ENCODE measurements around the gene SPI1.
A peak's percentile ranks its signal among the peaks of the same experiment; 100 is the strongest.

Gene SPI1

DNA sequence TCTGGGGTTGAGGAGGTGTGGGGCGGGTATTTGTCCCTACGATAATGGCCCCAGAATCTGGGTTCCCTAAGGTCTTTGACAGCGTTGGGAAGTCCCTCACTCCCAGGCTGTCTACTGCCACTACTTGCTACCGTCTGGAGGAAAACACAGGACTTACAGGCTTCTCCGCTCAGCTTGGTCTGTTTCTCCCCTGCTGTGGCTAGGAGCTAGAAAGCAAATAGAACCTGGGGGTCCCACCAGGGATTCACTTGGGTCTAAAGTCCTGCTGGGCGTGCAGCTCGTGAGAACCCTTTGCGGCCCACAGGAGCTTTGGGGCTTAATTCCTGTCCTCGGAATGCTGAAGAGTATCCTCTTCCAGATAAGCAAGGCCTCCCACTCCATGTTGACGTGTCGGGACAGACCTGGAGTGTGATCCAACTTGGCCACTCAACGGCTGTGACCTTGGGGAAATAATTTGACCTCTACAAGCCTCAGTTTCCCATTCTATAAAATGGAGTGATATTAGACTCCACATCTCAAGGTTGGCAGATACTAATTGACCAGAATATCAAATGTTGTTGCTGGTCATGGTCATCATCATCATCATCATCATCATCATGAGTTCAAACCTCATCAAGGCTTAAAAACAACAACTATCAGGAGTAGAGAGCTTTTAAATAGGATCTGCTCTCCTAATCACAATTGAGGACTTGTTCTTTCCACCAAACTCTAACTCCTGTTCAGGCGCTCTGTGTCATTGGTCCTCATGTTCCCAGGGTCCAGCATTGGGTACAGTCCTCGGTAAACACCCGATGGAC lies 24.2 kb downstream of the SPI1 start:
- TF ChIP-seq TAF1 (IDR thresholded peaks at IDR 0.05; ENCODE audit: low read depth, low read length) (no peak), POLR2A (IDR thresholded peaks at IDR 0.05; ENCODE audit: low read depth, low read length) (no peak), PAX5 (IDR thresholded peaks at IDR 0.05; ENCODE audit: insufficient read depth, low read length, severe bottlenecking) (no peak)
- FAIRE-seq (no peak), DNase-seq (ENCODE audit: insufficient read length, low spot score) (no peak)

DNA sequence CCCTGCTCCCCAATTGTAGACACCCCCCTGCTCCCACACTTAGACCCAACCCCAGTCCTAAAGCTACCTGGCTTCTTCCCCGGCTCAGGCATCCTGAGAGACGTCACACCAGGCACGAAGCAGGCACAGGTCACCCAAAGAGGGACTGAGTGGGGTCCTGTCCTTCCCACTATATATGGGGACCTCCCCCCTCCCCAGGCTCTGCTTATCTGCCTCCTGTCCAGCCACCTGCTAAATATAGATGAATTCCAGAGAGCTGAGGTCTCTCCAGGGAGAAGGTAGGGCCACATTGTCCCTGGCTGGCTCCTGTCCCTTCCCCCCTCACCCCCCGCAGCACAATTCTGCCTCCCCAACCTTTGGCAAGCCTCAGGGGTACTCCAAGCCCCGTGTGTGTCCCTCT lies 25.8 kb downstream of the SPI1 start, which contains the start of gene MYBPC3:
TSS of gene MYBPC3 (minus strand) at position 147 of the 400 bp plus-strand sequence. CDS start at position 92, 55 bp downstream.
- TF ChIP-seq PAX5 (IDR thresholded peaks at IDR 0.05; ENCODE audit: insufficient read depth, low read length, severe bottlenecking), result no peak
- no peak for TF ChIP-seq POLR2A (IDR thresholded peaks at IDR 0.05; ENCODE audit: low read depth, low read length)
- no peak for TF ChIP-seq TAF1 (IDR thresholded peaks at IDR 0.05; ENCODE audit: low read depth, low read length)
- no peak for TF ChIP-seq POLR2AphosphoS5 (IDR thresholded peaks at IDR 0.05; ENCODE audit: low read depth, low read length)
- no peak for TF ChIP-seq SPI1 (IDR thresholded peaks at IDR 0.05; ENCODE audit: low read depth, low read length)
- no peak for TF ChIP-seq POU2F2 (IDR thresholded peaks at IDR 0.05; ENCODE audit: low read depth, low read length)
- DNase-seq (ENCODE audit: insufficient read length, low spot score) (no peak), FAIRE-seq (no peak)

DNA sequence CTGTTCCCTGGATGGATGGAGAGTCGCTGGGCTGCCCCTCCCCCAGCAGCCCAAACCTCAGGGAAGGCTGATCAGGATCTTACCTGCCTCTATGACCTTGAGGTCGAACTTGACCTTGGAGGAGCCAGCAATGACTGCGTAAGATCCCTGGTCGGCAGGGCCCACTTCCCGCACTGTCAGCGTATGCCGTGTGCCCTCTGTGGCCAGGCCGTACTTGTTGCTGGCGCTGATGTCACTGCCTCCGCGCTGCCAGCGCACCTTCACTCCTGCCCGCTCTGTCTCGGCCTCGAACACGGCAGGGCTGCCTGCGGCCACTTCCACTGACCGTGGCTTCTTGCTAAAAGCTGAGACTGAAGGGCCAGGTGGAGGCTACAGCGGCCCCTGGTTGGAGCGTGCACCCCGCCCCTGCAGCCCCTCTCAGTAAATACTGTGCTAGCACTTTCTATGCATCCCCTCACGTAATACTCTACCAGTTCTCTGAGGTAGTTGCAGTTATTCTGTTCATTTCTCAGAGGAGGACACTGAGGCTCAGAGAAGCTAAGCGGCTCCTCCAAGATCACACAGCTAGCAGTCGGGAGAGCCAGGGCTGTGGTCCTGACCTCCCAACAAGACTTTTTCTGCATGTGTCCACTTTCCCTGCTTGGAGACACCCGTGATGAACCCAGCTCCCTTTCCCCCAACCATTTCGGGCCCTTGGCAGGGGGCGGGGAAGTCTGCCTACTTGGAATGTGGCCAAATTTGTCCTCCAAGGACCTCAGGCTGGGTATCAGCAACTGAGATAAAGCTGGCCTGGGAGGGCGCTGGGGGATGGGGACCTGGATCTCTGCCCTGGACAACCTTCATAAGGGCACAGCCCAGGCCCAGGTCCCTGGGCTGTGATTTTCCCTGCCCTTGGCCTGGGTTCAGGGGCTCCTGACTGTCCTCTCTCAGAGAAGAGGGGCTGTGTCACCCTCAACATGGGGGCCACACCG lies 26.9 kb downstream of the SPI1 start:
- no peak for TF ChIP-seq PAX5 (IDR thresholded peaks at IDR 0.05; ENCODE audit: insufficient read depth, low read length, severe bottlenecking)
- TF ChIP-seq SPI1 (IDR thresholded peaks at IDR 0.05; ENCODE audit: low read depth, low read length), result no peak
- TF ChIP-seq POLR2A (IDR thresholded peaks at IDR 0.05; ENCODE audit: low read depth, low read length), result no peak
- no peak for TF ChIP-seq POU2F2 (IDR thresholded peaks at IDR 0.05; ENCODE audit: low read depth, low read length)
- no peak for TF ChIP-seq POLR2AphosphoS5 (IDR thresholded peaks at IDR 0.05; ENCODE audit: low read depth, low read length)
- TF ChIP-seq TAF1 (IDR thresholded peaks at IDR 0.05; ENCODE audit: low read depth, low read length), result no peak
- FAIRE-seq, result no peak
- DNase-seq (ENCODE audit: insufficient read length, low spot score), result no peak

DNA sequence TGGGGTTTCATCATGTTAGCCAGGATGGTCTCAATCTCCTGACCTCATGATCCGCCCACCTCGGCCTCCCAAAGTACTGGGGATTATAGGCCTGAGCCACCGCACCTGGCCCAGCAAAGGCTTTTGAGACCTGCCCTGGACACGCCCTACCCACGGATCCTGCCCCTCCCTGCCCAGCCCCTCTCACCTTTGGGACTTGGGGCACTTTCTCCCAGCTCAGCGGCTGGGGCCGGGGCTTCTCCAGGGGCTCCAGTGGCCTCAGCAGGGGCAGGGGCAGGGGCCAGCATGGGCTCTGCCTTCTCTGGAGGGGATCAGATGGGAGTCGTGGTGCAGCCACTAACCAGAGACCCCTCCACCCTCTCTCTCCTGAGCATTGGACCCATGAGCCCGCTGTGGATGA lies 28.0 kb downstream of the SPI1 start:
- DNase-seq (ENCODE audit: insufficient read length, low spot score), result no peak
- no peak for TF ChIP-seq POLR2AphosphoS5 (IDR thresholded peaks at IDR 0.05; ENCODE audit: low read depth, low read length)
- TF ChIP-seq SPI1 (IDR thresholded peaks at IDR 0.05; ENCODE audit: low read depth, low read length), result no peak
- TF ChIP-seq PAX5 (IDR thresholded peaks at IDR 0.05; ENCODE audit: insufficient read depth, low read length, severe bottlenecking), result no peak
- TF ChIP-seq POLR2A (IDR thresholded peaks at IDR 0.05; ENCODE audit: low read depth, low read length), result no peak
- TF ChIP-seq TAF1 (IDR thresholded peaks at IDR 0.05; ENCODE audit: low read depth, low read length), result no peak
- no peak for TF ChIP-seq POU2F2 (IDR thresholded peaks at IDR 0.05; ENCODE audit: low read depth, low read length)
- no peak for FAIRE-seq

DNA sequence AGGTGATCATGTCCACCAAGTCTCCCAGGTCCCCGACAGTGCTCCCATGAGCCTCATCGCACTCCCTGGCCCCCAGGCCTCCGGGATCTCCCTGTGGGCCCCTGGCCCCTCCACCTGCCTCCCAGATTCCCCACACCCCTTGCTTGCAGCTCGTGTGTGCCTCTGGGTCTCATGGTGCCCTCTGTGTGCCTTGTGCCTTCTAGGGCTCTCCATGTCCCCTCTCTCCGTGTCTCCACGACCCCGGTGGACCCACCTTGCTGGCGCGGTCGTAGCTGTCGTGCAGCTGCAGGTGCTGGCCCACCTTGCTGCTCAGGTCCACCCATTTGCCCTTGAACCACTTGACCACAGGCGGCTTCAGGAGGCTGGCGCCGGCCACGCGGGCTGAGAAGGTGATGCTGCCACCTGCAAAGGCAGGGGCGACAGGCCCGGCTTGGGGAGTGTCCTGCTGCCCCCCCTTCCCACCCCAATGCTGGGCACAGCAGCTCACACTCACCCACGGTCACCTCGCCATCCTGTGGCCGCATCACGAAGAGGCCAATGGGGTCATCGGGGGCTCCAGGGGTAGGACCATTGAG lies 28.7 kb downstream of the SPI1 start:
- FAIRE-seq (no peak), DNase-seq (ENCODE audit: insufficient read length, low spot score) (no peak)
- TF ChIP-seq POU2F2 (IDR thresholded peaks at IDR 0.05; ENCODE audit: low read depth, low read length) (no peak), SPI1 (IDR thresholded peaks at IDR 0.05; ENCODE audit: low read depth, low read length) (no peak), TAF1 (IDR thresholded peaks at IDR 0.05; ENCODE audit: low read depth, low read length) (no peak), PAX5 (IDR thresholded peaks at IDR 0.05; ENCODE audit: insufficient read depth, low read length, severe bottlenecking) (no peak)

DNA sequence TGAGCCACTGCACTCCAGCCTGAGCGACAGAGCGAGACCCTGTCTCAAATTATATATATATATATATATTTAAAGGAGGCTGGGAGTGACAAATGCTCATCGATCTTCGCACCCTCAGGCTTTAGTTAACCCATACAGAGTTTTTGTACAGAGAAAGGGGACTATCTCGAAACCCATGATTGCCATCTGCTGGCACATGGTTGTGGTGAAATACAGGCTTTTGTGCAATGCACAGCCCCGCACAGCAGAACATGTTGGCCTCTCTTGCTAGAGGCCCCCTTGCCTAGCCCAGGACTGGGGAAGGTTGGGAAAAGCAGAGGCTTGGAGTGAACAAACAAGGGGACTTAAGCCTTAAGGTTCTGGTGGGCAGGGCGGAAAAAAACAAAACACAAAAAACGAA lies 29.5 kb downstream of the SPI1 start:
- DNase-seq (ENCODE audit: insufficient read length, low spot score) (peak; percentile 53), FAIRE-seq (peak; percentile 28)
- TF ChIP-seq POU2F2 (IDR thresholded peaks at IDR 0.05; ENCODE audit: low read depth, low read length), result no peak
- TF ChIP-seq PAX5 (IDR thresholded peaks at IDR 0.05; ENCODE audit: insufficient read depth, low read length, severe bottlenecking), result no peak
- no peak for TF ChIP-seq SPI1 (IDR thresholded peaks at IDR 0.05; ENCODE audit: low read depth, low read length)
- no peak for TF ChIP-seq POLR2A (IDR thresholded peaks at IDR 0.05; ENCODE audit: low read depth, low read length)
- no peak for TF ChIP-seq POLR2AphosphoS5 (IDR thresholded peaks at IDR 0.05; ENCODE audit: low read depth, low read length)
- TF ChIP-seq TAF1 (IDR thresholded peaks at IDR 0.05; ENCODE audit: low read depth, low read length), result no peak

DNA sequence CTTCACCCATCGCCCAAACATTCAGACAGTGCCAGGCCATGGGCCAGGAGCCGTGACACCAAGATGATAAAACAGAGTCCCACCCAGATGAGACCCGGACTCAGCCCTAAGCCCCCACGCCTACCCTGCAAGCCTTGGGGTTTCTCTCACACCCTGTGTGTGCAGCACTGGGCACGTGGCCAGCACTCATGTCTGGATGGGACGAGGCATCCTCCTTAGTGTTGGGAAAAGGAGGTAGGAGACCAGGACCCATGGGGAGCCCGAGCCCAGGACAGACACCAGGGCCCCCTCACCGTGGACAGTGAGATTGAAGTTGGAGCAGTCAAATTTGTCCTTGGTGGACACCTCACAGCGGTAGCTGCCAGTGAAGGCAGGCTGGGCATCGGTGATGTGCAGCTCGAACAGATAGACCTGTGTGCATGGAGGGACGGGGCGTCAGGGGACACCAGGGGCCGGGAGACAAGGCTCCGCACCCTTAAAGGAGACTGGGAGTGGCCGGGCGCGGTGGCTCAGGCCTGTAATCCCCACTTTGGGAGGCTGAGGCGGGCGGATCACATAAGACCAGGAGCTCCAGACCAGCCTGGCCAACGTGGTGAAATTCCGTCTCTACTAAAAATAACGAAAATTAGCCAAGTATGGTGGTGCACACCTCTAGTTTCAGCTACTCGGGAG lies 30.1 kb downstream of the SPI1 start:
- DNase-seq (ENCODE audit: insufficient read length, low spot score) (no peak), FAIRE-seq (no peak)
- TF ChIP-seq POLR2A (IDR thresholded peaks at IDR 0.05; ENCODE audit: low read depth, low read length) (no peak), POU2F2 (IDR thresholded peaks at IDR 0.05; ENCODE audit: low read depth, low read length) (no peak), POLR2AphosphoS5 (IDR thresholded peaks at IDR 0.05; ENCODE audit: low read depth, low read length) (no peak), PAX5 (IDR thresholded peaks at IDR 0.05; ENCODE audit: insufficient read depth, low read length, severe bottlenecking) (no peak), SPI1 (IDR thresholded peaks at IDR 0.05; ENCODE audit: low read depth, low read length) (no peak), TAF1 (IDR thresholded peaks at IDR 0.05; ENCODE audit: low read depth, low read length) (no peak)

DNA sequence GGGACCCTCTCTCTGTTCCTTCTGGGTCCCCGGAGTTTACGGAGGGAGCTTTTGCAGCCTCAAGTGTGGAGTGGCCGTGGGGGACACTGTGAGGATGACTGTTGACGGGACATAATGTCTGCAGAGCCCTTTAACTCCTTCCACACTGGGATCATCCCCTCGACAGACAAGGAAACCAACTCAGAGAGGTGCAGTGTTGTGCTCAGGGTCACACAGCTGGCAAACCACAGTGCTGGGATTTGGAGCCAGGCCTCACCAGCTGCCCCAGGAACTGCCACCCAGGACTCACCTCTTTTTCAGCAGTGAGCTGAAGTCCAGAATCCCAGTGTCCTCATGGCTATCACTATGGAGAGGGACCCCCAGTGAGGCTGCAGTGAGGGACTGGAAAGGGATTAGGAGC lies 31.2 kb downstream of the SPI1 start:
- FAIRE-seq (no peak), DNase-seq (ENCODE audit: insufficient read length, low spot score) (no peak)
- TF ChIP-seq SPI1 (IDR thresholded peaks at IDR 0.05; ENCODE audit: low read depth, low read length), result no peak
- TF ChIP-seq POLR2AphosphoS5 (IDR thresholded peaks at IDR 0.05; ENCODE audit: low read depth, low read length), result no peak
- TF ChIP-seq PAX5 (IDR thresholded peaks at IDR 0.05; ENCODE audit: insufficient read depth, low read length, severe bottlenecking), result no peak
- TF ChIP-seq POLR2A (IDR thresholded peaks at IDR 0.05; ENCODE audit: low read depth, low read length), result no peak
- TF ChIP-seq TAF1 (IDR thresholded peaks at IDR 0.05; ENCODE audit: low read depth, low read length), result no peak
- TF ChIP-seq POU2F2 (IDR thresholded peaks at IDR 0.05; ENCODE audit: low read depth, low read length), result no peak

Data from GM12891 (cell line).